A549 treated with AZD2906 at 1 μM for 4 hours (cell line): Measurements from ENCODE around the gene PCLAF. TPM values are rescaled to one million over a fixed set of nuclear protein-coding genes. Genes with fewer than 3 reads are reported as not detected.

ENCODE experiments used
- total RNA-seq: library from RNA; stranded (reverse); fragments of 200-300 nt; extraction: Qiagen RNA extraction; gene quantifications from 5 replicates; pipeline ENCODE4 v1.2.3, GENCODE V29; 2022

Gene PCLAF, protein sequence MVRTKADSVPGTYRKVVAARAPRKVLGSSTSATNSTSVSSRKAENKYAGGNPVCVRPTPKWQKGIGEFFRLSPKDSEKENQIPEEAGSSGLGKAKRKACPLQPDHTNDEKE
- 147 to 269 TPM (median 156 TPM) in 5 replicates for total RNA-seq

GRCh38 chr15:64381000-64381751, at the start of gene PCLAF:
TSS of gene PCLAF (minus strand) at chr15:64381441. CDS start at chr15:64381371, 70 bp downstream.

GRCh38 chr15:64387562-64388168, 6.4 kb upstream of the PCLAF start, which contains the start of gene TRIP4:
TSS of gene TRIP4 (plus strand) at chr15:64387836. CDS start at chr15:64387864, 28 bp downstream.

GRCh38 chr15:64355944-64356709, 25.1 kb downstream of the PCLAF start, which contains the start of gene CSNK1G1:
TSS of gene CSNK1G1 (minus strand) at chr15:64356173. CDS start at chr15:64300499, 55,674 bp downstream.

Other genes starting within 250 kb of the PCLAF start
- gene SNX22, start 229.7 kb downstream of the PCLAF start, total RNA-seq: 0.49 to 1.2 TPM (median 0.95 TPM) in 5 replicates
- gene PPIB, start 218.4 kb downstream of the PCLAF start, total RNA-seq: 768 to 824 TPM (median 796 TPM) in 5 replicates
- 14.8 to 16.4 TPM (median 15.3 TPM) in 5 replicates for gene CSNK1G1, start 25.3 kb downstream of the PCLAF start, total RNA-seq
- 24.2 to 33.6 TPM (median 25.5 TPM) in 5 replicates for gene TRIP4, start 6.4 kb upstream of the PCLAF start, total RNA-seq
- 16.5 to 22.9 TPM (median 22.3 TPM) in 5 replicates for gene ZNF609, start 79.1 kb upstream of the PCLAF start, total RNA-seq